ENCODE results near the gene AK9.

AK9 gene

GRCh38 chr6:109513571-109514071 lies 177.4 kb downstream of the AK9 start:
- no peak for DNase-seq (ENCODE audit: low read depth in 2 of 2, low spot score in 1 of 2)

- no peak for DNase-seq (ENCODE audit: low read depth in 2 of 2, low spot score in 1 of 2)
Observed at GRCh38 chr6:109512271-109512817, 178.7 kb downstream of the AK9 start.

DNA sequence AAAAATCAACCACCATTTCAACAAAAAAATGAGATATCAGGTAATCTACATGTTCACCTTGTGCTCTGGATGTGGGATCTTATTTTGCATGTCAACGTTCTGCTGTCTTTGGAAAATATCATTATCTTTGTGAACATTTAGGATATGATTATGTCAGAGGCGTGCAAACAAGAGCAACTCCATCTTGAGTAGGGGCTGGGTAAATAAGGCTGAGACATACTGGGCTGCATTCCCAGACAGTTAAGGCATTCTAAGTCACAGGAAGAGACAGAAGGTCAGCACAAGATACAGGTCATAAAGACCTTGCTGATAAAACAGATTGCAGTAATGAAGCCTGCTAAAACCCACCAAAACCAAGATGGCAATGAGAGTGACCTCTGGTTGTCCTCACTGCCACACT lies 179.2 kb downstream of the AK9 start:
- no peak for DNase-seq (ENCODE audit: low read depth in 2 of 2, low spot score in 1 of 2)

GRCh38 chr6:109510358-109510757 lies 180.6 kb downstream of the AK9 start:
- no peak for DNase-seq (ENCODE audit: low read depth in 2 of 2, low spot score in 1 of 2)

DNA sequence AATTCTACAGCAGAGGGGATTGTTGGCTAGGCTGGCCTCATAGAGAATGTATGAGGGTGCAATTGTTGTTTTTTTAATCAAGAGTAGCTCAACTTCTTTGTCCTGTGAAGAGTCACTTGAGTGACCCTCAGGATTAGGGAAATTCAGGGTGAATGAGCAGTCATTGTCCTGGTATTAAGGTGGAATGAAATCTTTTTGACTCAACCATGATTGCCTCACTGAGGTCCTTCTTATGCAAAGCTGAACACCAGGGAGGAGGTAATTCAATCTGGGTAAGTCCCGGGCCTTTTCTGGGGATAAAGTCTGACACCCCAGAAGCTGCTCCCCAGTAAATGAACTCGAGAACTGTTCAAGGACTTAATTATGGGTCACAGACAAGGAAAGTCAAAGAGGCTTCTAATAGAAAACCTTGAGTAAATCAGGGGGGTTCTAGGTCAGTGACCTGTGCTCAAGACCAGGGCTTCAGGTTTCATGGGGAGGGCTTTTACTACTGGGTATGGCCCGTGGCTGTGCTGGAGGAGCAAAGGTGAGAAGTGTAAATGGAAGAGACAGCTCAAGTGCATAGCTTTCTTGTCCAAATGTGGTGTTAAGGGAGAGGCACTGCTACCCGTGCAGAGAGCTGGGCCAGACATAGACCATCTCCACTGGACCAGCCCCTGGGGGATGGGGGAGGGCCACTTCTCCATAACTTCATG lies 182.7 kb downstream of the AK9 start:
- DNase-seq (ENCODE audit: low read depth in 2 of 2, low spot score in 1 of 2) = no peak

- DNase-seq (ENCODE audit: low read depth in 2 of 2, low spot score in 1 of 2) = no peak
Observed at GRCh38 chr6:109507490-109508072, 183.4 kb downstream of the AK9 start.

- no peak for DNase-seq (ENCODE audit: low read depth in 2 of 2, low spot score in 1 of 2)
Observed at GRCh38 chr6:109506841-109507240, 184.2 kb downstream of the AK9 start.

- DNase-seq (ENCODE audit: low read depth in 2 of 2, low spot score in 1 of 2) = no peak
Observed at GRCh38 chr6:109506314-109506713, 184.7 kb downstream of the AK9 start.

DNA sequence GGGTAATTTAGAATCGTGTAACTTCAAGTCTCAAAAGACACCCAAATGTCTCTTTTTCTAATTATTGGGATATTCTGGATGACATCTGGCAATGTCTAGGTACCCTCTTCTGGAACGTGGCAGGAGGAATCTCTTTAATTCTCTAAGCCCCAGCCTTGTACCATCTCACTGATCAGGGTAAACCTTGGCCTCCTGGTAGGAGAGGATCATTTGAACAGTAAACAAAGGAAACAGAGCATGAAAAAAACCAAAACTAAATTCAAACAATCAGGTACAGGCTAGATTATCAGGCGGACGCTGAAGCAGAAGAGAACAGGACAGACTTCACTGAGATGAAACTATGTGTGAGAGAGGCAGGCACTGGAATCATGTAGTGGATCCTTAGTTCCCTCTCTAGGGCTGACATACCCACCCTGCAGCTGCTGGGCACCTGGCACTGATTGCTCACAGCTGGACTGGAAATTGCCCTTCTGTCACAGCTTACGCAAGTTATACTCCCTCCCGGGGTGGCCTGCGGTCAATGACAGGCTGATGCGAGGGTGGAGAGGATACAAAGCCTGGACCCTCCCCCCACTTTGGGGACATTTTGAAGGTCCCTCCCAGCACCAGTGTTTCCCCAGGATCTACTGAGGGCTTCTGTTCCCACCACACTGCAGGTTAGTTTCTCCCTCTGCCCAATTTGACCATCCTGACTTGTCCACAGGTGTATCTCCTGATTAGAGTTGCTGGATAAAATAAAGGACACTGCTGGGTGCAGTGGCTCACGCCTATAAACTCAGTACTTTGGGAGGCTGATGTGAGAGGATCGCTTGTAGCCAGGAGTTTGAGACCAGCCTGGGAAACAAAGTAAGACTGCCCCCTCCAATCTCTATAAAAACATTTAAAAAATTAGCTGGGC lies 187.4 kb downstream of the AK9 start:
- no peak for DNase-seq (ENCODE audit: low read depth in 2 of 2, low spot score in 1 of 2)

DNA sequence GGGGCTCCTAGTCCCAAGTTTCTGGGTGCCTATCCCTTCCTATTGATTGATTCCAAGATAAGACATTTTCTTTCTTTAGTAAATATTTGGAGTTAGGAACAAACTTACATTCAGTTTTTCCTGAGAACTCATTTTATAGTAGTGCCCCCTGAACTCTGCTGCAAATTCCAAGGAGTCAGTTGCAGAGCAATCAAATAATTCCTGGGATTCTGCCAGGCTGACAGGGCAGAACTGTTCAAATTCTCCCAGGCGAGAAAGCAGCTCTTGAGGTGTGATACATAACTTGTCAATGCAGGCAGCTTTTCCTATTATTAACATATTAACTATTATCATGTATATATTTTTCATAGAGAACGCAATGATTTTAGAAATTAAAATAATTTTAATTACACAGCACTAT lies 192.1 kb downstream of the AK9 start:
- DNase-seq (ENCODE audit: low read depth in 2 of 2, low spot score in 1 of 2) = no peak

- no peak for DNase-seq (ENCODE audit: low read depth in 2 of 2, low spot score in 1 of 2)
Observed at GRCh38 chr6:109498052-109498451, 192.9 kb downstream of the AK9 start.

GRCh38 chr6:109496036-109496772 lies 194.8 kb downstream of the AK9 start:
- DNase-seq (ENCODE audit: low read depth in 2 of 2, low spot score in 1 of 2) = no peak

GRCh38 chr6:109493865-109494264 lies 197.1 kb downstream of the AK9 start:
- no peak for DNase-seq (ENCODE audit: low read depth in 2 of 2, low spot score in 1 of 2)

GRCh38 chr6:109491207-109491938 lies 199.6 kb downstream of the AK9 start:
- no peak for DNase-seq (ENCODE audit: low read depth in 2 of 2, low spot score in 1 of 2)

DNA sequence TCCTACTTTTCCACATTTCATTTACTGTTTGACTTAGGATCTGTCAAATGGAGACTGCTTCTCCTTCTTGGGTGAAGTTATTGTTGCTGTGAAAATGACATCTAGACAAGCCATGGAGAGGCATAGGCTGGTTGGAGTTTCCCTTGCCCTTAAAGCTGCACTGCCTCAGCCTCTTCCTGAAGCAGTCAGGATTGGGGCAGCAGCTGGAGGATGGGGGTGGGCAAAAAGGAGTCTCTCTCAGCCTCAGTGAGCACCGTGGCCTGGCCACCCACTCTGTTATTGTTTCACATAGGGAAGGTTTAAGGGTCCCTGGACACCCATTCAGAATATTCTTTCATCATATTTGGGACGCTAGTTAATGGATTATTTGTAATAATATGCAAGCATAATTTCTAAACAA lies 200.3 kb downstream of the AK9 start:
- DNase-seq (ENCODE audit: low read depth in 2 of 2, low spot score in 1 of 2) = no peak

DNA sequence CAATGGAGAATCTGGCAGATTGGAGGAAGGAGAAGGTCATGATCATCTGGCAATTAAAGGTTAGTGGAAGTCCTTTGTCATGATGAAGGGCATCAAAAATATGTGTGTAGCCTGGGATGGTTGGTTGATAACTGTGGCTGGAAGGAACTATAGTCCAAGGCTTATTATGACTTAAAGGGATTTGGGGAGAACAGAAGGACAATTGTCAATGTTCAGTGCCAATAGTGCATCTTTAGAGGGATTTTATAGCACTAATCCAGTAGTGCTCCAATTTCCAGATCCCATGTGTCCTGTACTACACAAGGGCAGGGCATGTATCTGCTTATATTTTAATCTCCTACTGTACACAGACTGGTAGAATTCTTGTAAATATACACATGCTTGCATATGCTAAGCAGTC lies 203.0 kb downstream of the AK9 start:
- no peak for DNase-seq (ENCODE audit: low read depth in 2 of 2, low spot score in 1 of 2)

DNA sequence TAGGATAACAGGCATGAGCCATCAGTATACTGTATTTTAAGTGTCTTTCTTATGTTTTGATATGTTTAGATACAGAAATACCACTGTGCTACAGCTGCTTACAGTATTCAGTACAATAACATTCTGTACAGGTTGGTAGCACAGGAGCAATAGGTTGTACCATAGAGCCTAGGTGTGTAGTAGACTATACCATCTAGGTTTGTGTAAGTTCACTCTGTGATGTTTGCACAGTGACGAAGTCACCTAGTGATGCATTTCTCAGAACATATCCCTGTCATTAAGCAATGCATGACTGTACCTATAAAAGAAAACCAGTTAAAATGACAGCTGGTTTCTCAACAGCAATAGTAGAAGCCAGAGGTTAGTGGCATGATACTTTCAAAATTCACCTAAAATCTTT lies 204.9 kb downstream of the AK9 start:
- DNase-seq (ENCODE audit: low read depth in 2 of 2, low spot score in 1 of 2) = no peak

DNA sequence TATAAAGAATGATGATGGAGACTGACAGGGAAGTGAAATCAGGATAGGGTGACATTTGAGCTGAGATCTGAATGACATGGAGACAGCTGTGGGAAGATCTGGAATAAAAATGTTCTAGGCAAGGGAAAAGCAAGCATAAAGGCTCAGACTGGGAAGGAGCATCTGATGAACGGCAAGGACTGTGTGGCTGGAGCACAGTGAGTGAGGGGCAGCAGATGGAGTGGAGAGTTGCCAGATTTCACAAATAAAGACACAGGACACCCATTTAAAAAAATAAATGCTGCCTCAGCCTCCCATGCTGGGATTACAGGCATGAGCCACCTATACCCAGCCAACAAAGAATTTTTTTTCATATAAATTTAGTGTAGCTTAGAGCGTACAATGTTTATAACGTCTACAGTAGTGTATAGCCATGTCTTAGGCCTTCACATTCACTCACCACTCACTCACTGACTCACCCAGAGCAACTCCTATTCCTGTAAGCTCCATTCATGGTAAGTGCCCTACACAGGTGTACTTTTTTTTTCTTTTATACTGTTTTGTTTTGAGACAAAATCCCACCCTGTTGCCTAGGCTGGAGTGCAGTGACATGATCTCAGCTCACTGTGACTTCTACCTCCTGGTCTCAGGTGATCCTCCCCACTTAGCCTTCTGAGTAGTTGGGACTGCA lies 205.6 kb downstream of the AK9 start:
- no peak for DNase-seq (ENCODE audit: low read depth in 2 of 2, low spot score in 1 of 2)

DNA sequence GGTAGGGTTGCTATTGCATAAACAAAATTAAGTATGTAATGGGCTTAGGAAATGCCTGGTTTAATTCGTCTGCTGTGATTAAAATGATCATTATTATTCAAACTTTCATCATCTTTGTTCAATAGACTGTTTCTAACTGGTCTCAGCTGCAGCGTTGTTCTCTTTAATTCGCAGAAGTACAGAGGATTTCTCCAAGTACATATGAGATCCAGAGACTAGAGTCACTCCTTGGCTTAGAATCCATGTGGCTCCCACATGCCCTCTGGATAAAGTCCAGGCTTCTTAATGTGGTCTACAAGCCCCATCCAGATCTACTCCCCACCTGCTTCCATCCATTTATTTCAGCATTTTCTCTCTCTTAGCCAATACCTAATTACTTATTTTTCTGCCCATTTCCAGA lies 206.9 kb downstream of the AK9 start:
- DNase-seq (ENCODE audit: low read depth in 2 of 2, low spot score in 1 of 2) = no peak

DNA sequence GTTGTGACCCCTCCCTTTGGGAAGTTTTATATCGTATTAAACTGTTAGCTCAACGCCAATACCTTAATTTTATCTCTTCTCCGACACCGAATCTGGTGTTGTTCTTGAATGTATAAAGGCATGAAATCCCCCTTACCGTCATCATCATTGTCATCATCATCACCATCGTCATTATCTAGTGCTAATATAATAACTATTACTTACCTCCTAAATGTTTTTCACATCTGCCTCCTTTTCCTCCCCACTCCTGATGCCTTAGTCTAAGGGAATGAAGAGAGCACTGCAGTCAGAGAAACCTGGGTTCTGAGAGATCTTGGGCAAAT lies 207.3 kb downstream of the AK9 start:
- no peak for DNase-seq (ENCODE audit: low read depth in 2 of 2, low spot score in 1 of 2)

Data from stimulated activated CD8-positive, alpha-beta memory T cell treated with anti-CD3 and anti-CD28 coated beads, Interleukin-4, amount 100 ng/mL, for 1 hour (primary cell).